A673 (cell line): Measurements from ENCODE around the gene ERBB3. TPM values are rescaled to one million over a fixed set of nuclear protein-coding genes. Genes with fewer than 3 reads are reported as not detected.

Experiments used
- BruUV-seq: library from RNA; stranded (reverse); fragments of 400-500 nt; replicated peaks from 2 replicates; lab custom pipeline; 2021; lab: Mats Ljungman, UMichigan
- CTCF ChIA-PET: fragments of 300-600 bp; sonication (Branson Sonifier 250); formaldehyde crosslinking; loops from one replicate; lab custom pipeline; 2022; ENCODE audit warnings: antibody characterized with exemption; lab: Charles Lee
- POLR2A ChIA-PET: fragments of 300-600 bp; sonication (Branson Sonifier 250); formaldehyde crosslinking; loops from one replicate; lab custom pipeline; 2022; ENCODE audit warnings: antibody characterized with exemption; ENCODE audit not compliant: low non-redundant PET; lab: Charles Lee
- DNase-seq: peaks from one replicate; pipeline ENCODE4 v3.0.0-alpha.2; 2015; ENCODE audit warnings: low spot score
- H3K27ac ChIP-seq: fragments of 200-600 bp; sonication (generic); 2 replicates; pipeline ENCODE4 v1.5.1; 2016; ENCODE audit warnings: mixed run types, low read depth, mild to moderate bottlenecking, mixed read lengths, antibody characterized with exemption, low read length; ENCODE audit not compliant: poor library complexity, severe bottlenecking
- H3K27me3 ChIP-seq: fragments of 200-600 bp; sonication (generic); replicated peaks from 2 replicates; pipeline ENCODE4 v1.6.1; 2017; ENCODE audit warnings: mixed run types, low read depth, mild to moderate bottlenecking, mixed read lengths, antibody characterized with exemption, low read length; ENCODE audit not compliant: insufficient read depth, poor library complexity
- H3K36me3 ChIP-seq: fragments of 200-600 bp; sonication (generic); 2 replicates; pipeline ENCODE4 v1.6.1; 2016; ENCODE audit warnings: mixed run types, mild to moderate bottlenecking, mixed read lengths, antibody characterized with exemption, low read length; ENCODE audit not compliant: insufficient read depth, poor library complexity, severe bottlenecking
- H3K4me1 ChIP-seq: fragments of 200-600 bp; sonication (generic); 2 replicates; pipeline ENCODE4 v1.6.1; 2017; ENCODE audit warnings: mixed run types, mild to moderate bottlenecking, mixed read lengths, antibody characterized with exemption, low read length; ENCODE audit not compliant: insufficient read depth, poor library complexity, severe bottlenecking
- H3K4me3 ChIP-seq: fragments of 200-600 bp; sonication (generic); 2 replicates; pipeline ENCODE4 v1.5.1; 2016; ENCODE audit warnings: low read depth, mixed run types, mild to moderate bottlenecking, mixed read lengths, low read length; ENCODE audit not compliant: poor library complexity, severe bottlenecking
- H3K9me3 ChIP-seq: fragments of 200-600 bp; sonication (generic); 2 replicates; pipeline ENCODE4 v1.6.1; 2016; ENCODE audit warnings: mixed run types, low read depth, mild to moderate bottlenecking, mixed read lengths, antibody characterized with exemption, low read length; ENCODE audit not compliant: poor library complexity, severe bottlenecking
- CTCF ChIP-seq: fragments of 300-800, 200-600 bp; sonication (generic); conservative IDR thresholded peaks from 2 replicates; pipeline ENCODE4 v1.5.1; 2017; ENCODE audit warnings: low read depth, mild to moderate bottlenecking, antibody characterized with exemption, low read length, moderate library complexity, mixed read lengths
- EZH2 ChIP-seq: fragments of 200-600 bp; sonication (generic); IDR thresholded peaks from 2 replicates; pipeline ENCODE4 v1.6.1; 2017; ENCODE audit warnings: borderline replicate concordance, low read depth, mild to moderate bottlenecking, mixed read lengths, antibody characterized with exemption, low read length; ENCODE audit not compliant: poor library complexity, severe bottlenecking
- intact Hi-C: fragments of 100-400 bp; cut with micrococcal nuclease; formaldehyde crosslinking; loops from one replicate; pipeline ENCODE4 v1.10.0; 2022; ENCODE audit not compliant: unreplicated experiment
- total RNA-seq: library from RNA; stranded (reverse); gene quantifications from 2 replicates; pipeline ENCODE4 v1.2.3, GENCODE V29; 2021

The ERBB3 gene
- total RNA-seq, 1 experiment from 2014 or later, result 2.0 TPM

GRCh38 chr12:56129942-56130495, 50.1 kb downstream of the ERBB3 start:
- no peak overlapping the region for H3K27ac ChIP-seq
- intact Hi-C loops, result loop anchor here (2.0 kb wide), 1 partner anchor 27 kb away; no protein-coding TSS in a partner anchor
- peaks cover 21% of the 10 kb centered on the region for H3K4me1 ChIP-seq
- no peaks in the 10 kb centered on the region for H3K9me3 ChIP-seq
- peaks cover 42% of the 10 kb centered on the region for H3K36me3 ChIP-seq
- no TSS peak for BruUV-seq
- H3K27me3 ChIP-seq, result no peaks in the 10 kb centered on the region
- H3K4me3 ChIP-seq, result peak overlapping the region; percentile 72
- ChIA-PET POLR2A (no interaction called here), CTCF (no interaction called here)
- no peak for TF ChIP-seq CTCF
- TF ChIP-seq EZH2, result no peak
- no peak for DNase-seq

- CTCF ChIA-PET, result no interaction called here
- BruUV-seq, result no TSS peak
- TF ChIP-seq CTCF, result no peak
- no peak for TF ChIP-seq EZH2
- DNase-seq, result no peak
- Histone ChIP-seq H3K4me3 (no peak overlapping the region), H3K9me3 (no peaks in the 10 kb centered on the region), H3K36me3 (peaks cover 46% of the 10 kb centered on the region), H3K27ac (no peak overlapping the region), H3K27me3 (no peaks in the 10 kb centered on the region), H3K4me1 (peaks cover 17% of the 10 kb centered on the region)
- intact Hi-C loops, result no loop called here
- POLR2A ChIA-PET, result no interaction called here
Observed at GRCh38 chr12:56130876-56131275, 50.9 kb downstream of the ERBB3 start.

- peaks cover 77% of the 10 kb centered on the region for H3K36me3 ChIP-seq
- no peaks in the 10 kb centered on the region for H3K9me3 ChIP-seq
- TF ChIP-seq CTCF (no peak), EZH2 (no peak)
- no peaks in the 10 kb centered on the region for H3K27me3 ChIP-seq
- intact Hi-C loops, result no loop called here
- no peak for DNase-seq
- BruUV-seq, result no TSS peak
- CTCF ChIA-PET, result no interaction called here
- H3K4me1 ChIP-seq, result no peaks in the 10 kb centered on the region
- no peak overlapping the region for H3K27ac ChIP-seq
- POLR2A ChIA-PET, result interaction anchor here (0.6 kb wide), 1 partner anchor 12 kb away, joined by 3 read pairs; no protein-coding TSS in a partner anchor
- no peak overlapping the region for H3K4me3 ChIP-seq
Observed at GRCh38 chr12:56134897-56135296, 54.9 kb downstream of the ERBB3 start.
